Activated CD8-positive, alpha-beta memory T cell treated with anti-CD3 and anti-CD28 coated beads, Interleukin-2, amount 50 U/mL, for 24 hours (primary cell): ENCODE measurements around the gene CLCA2.

ENCODE experiments used
- DNase-seq: peaks from one replicate; pipeline ENCODE4 v3.0.0-alpha.2; 2020; ENCODE audit errors: extremely low read depth

CLCA2 gene, protein sequence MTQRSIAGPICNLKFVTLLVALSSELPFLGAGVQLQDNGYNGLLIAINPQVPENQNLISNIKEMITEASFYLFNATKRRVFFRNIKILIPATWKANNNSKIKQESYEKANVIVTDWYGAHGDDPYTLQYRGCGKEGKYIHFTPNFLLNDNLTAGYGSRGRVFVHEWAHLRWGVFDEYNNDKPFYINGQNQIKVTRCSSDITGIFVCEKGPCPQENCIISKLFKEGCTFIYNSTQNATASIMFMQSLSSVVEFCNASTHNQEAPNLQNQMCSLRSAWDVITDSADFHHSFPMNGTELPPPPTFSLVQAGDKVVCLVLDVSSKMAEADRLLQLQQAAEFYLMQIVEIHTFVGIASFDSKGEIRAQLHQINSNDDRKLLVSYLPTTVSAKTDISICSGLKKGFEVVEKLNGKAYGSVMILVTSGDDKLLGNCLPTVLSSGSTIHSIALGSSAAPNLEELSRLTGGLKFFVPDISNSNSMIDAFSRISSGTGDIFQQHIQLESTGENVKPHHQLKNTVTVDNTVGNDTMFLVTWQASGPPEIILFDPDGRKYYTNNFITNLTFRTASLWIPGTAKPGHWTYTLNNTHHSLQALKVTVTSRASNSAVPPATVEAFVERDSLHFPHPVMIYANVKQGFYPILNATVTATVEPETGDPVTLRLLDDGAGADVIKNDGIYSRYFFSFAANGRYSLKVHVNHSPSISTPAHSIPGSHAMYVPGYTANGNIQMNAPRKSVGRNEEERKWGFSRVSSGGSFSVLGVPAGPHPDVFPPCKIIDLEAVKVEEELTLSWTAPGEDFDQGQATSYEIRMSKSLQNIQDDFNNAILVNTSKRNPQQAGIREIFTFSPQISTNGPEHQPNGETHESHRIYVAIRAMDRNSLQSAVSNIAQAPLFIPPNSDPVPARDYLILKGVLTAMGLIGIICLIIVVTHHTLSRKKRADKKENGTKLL

DNA sequence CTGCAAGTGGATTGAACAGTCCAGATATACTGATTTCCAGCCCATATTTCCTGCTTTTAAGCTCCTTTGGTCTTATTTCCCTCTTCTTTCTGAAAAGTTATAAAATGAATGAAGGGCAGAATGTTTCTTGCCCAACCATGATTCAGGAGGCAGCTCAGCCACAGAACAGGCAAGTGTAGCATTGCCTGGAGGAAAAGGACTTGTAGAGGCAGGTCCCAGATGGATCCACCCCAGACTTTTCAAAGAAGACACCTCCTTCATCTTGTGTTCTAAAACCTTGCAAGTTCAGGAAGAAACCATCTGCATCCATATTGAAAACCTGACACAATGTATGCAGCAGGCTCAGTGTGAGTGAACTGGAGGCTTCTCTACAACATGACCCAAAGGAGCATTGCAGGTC, at the start of gene CLCA2:
Gene CLCA2 (plus strand): TSS at position 299 of the 400 bp plus-strand sequence. CDS start 77 bp downstream, at position 376.
- DNase-seq, result no peak

DNA sequence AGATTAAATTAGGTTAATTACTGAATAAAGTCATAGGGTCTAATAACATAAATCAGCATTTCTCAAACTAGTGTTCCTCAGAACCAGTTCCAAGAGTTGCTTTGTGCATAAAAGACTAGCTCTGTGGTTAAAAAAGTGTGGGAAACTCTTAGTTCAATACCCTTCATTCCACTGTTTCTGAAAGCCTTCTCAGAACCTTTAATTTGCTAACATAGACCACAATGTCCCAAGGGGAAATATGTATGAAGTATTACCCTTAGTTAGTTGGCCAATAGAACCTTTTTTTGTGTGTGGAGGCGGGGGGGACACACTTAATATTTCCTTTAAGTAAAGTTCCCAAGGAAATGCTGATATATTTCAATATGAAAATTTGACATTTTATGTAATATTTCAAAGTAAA, 48.3 kb upstream of the CLCA2 start:
- no peak for DNase-seq

DNA sequence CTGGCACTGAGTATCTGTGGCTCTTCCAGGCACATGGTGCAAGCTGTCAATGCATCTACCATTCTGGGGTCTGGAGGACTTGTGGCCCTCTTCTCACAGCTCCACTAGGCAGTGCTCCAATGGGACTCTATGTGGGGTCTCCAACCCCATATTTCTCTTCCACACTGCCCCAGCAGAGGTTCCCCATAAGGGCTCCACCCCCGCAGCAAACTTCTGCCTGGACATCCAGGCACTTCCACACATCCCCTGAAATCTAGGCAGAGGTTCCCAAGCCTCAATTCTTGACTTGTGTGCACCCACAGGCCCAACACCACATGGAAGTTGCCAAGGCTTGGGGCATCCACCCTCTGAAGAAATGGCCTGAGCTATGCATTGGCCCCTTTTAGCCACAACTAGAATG, 46.6 kb upstream of the CLCA2 start:
- DNase-seq, result no peak

DNA sequence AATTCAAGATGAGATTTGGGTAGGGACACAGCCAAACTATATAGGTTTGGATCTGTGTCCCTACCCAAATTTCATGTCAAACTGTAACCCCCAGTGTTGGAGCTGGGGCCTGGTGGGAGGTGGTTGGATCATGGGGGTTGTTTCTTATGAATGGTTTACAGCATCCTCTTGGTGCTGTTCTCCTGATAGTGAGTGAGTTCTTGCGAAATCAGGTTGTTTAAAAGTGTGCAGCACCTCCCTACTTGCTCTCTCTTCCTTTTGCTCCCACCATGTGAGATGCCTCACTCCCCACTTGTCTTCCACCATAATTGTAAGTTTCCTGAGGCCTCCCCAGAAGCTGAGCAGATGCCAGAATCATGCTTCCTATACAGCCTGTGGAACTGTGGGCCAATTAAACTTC, 45.2 kb upstream of the CLCA2 start:
- DNase-seq, result no peak

DNA sequence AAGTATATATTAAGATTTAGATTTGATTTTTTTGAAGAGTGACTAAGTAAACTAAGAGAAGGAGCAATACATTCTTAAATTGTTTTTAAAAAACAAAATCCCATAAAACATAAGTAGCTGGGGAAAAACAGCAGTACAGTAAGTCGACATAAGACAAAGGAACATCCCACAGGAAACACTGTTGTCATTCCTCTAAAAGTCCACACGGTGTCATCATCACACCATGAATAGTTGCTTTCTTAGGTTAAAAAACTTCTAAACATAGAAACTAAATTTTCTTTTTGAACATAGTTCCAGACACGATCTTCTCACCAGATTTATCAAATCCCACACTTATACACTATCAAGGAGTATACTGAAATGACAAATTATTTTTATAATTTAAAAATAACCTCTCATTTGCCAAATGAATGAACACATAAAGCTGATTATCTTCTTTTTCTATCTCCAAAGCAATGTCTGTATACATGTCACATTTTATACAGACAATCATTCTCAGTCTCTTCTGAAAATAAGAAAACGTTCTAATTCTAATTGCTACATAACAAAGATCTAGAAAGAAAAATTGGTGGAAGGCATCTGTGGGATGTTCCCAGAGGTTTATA, 43.6 kb upstream of the CLCA2 start:
- no peak for DNase-seq

DNA sequence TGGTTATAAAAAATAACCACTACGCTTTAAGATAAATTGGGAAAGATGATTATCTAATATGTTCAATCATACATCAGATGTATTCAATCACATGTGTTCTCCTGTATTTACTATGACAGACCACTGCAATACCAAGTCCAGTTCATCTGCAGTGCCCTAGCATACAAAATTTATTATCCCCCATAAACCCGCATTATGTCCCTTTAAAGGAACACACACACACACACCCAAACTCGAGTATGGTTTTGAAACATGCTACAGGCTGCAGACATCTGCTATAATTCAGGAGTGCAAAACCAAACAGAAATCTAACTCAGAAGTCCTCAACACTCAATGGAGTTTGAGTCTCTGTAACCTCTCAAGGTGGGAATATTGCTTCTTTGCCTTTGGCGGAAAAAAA, 42.7 kb upstream of the CLCA2 start:
- DNase-seq, result no peak

DNA sequence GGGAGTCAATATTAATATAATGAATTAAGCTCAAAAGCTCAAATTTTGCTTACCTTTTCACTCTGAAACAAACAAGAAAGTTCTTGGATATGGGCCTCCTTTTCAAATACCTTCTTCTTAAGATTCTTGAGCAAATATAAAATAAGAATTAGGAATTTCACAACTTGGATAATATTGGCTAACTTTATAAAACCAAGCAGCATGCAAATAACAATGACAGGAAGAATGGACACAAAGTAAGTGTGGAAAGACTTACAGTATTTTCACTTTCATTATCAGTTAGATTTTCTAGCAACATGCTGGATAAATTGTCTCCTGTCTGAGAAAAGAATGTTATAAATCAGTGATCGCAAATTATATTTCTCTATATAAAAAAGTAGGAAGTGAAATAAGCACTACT, 41.1 kb upstream of the CLCA2 start:
- no peak for DNase-seq

DNA sequence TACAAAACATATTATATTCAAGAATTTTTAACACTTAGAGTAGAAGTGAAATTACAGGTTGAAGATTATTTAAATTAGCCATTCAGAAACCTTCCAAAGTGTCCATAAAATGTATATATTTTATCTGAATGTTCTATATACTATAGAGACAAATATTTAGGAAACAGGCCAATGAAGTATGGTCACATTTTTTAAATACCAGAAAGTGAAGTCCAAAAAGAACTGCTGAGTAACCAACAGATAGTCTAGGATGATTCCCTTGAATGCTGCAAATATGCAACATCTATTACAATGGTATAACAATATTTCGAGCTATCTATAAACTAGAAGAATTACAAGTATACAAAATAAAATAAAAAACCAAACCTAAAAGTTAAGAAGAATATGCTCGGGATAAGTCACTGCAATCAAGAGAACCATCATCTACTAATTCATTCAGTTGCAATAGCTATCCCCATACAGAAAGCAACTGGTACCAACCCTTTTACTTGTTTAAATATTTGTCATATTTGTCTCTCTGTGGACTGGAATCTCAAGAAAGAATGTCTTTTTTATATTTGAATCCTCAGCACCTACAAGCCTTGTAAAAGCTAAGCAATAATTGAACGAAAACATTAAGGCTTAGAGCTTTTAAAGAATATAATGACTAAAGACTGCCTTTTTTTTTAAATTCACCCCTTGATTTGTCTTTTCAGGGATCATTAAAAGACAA, 35.9 kb upstream of the CLCA2 start:
- DNase-seq, result no peak

DNA sequence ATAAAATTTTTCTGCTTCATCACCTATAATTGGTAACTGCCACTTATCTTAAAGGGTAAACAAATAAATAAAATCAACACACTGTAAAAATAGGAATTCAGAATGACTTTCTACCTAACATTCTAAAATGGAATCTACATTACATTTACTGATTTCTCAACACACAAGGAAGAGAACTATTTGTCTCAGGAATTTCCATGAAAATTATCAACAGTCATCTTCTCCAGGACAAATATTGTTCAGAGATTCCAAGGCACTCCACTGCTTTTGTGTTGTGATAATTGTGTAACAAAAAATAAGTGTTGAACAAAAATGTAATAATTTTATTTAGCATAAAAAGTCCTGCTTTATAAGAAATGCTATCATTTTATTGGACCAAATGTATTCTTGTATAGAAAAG, 35.2 kb upstream of the CLCA2 start:
- no peak for DNase-seq

DNA sequence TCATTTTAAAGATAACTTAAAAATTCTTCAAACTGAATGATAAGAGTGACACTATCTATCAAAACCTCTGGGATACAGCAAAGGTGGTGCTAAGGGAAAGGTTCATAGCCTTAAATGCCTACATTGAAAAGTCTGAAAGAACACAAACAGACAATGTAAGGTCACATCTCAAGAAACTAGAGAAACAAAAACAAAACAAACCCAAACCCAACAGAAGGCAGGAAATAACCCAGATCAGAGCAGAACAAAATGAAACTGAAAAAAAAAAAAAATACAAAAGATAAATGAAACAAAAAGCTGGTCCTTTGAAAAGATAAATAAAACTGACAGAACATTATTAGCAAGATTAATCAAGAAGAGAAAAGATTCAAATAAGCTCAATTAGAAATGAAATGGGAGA, 34.7 kb upstream of the CLCA2 start:
- no peak for DNase-seq

DNA sequence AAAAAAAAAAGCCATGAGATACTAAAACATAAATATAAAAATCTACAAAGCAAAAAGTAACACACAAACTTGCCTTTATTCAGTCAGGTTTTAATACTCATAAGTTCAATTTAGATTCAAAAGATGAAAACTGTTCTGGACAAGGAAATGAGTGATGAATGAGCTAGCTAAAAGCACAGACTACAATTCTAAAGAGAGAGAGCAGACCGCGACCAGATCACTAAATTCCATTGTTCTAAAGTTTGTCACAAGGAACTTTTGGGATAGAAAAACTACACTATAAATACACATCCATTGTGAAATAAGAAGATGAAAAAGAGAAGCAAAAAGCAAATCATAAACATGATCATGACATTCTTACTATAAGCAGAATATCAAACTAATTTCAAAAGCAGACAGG, 29.6 kb upstream of the CLCA2 start:
- DNase-seq, result no peak

DNA sequence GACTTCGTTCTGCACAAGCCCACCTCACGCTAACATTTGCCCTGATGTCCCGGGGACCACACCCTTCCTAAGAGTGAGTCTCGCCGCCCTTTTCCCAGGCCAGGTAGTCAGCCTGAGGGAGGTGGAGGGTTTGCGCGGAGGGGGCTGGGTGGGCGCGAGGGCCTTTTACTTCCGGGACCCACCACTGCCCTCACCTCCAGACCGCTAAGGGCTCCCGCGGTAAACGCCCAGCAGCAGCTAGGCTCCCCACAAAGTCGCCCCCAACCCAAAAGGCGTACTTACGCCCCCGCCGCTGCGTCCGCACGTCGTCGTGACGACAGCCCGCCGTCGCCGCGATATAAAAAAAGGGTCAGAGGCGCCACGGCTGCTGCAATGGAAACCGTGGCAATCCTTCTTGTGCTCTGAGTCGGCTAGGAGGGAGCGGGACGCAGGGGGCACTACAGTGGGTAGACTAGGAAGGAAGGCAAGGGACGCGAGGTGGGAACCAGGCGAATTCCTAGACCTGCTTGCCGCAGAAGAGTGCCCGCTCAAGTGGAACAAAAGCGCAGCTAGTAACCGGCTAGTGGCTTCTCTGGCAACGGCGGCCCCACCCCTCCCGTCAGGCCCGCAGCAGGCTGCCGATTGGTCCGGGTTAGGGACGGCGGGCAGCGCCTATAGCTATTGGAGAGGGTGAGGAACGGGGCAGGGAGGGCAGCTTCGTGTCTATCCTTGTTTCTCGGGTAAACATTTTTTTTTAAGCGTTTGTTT, 28.0 kb upstream of the CLCA2 start, which contains the start of gene ODF2L:
Gene ODF2L (minus strand): TSS at position 573 of the 747 bp plus-strand sequence. CDS start 9,296 bp downstream, outside the sequence.
- DNase-seq, result peak; percentile 71

DNA sequence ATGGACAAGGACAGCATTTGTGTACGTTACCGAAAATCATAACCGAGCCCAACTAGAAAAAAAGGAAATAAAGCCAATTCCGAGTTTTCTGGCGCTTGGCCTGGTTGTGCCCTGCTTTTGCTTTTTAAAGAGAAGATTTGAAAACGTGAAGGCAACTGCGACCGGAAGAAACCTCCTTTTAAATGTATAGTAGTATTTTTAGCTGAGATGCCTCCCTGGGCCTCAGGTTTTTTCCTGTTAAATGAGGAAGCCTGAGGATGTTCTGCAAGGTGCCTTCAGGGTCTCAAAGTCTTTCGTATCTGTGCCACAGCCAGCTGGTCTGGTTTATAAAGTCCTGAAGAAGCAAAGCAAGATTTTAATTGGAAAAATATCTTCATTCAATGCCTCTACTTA, 27.5 kb upstream of the CLCA2 start:
- DNase-seq, result no peak

DNA sequence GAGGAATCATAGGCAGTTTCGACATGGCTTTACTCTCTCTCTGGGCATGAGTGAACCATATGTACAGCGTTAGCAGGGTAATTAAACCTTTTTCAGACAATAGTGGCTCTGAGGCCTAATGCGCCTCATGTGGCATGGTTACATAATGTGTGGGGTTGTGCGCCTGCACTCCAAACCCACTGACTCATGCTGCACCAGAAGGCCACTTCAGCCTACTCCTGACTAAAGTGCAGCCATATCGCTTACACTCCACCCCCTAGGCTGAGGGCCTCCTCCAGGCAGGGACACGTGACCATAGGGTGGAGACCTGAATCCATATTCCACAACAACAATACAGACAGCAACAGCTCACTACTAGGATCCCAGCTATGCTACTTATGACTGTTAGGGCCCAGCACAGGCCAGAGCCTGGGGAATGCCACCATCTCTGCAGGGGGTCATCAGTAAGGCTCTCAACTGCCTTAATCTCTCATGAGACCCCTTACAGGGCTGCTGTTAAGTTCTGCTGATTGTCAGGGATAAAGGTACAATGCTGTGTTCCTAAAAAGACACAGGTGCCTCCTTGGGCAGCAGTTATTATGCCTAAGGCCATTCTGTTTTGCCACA, 14.5 kb upstream of the CLCA2 start:
- DNase-seq, result no peak

DNA sequence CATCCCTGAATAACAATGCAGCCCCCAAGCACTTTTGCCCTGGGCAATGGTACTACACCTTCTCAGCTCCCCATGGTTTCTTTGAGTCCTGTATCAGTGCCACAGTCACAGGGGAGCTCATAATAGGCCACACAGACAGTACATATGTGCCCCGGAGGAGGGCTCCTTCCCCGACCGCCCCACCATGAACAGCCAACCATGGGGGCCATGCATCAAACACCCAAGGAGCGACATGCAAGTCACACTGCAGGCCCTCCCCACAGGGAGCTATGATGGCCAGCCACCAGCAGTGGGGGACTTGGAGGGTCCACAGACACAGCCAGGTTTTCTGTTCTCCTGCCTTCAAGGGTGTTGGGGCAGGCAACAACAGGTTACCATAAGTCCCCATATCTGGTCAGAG, 13.1 kb upstream of the CLCA2 start:
- no peak for DNase-seq

DNA sequence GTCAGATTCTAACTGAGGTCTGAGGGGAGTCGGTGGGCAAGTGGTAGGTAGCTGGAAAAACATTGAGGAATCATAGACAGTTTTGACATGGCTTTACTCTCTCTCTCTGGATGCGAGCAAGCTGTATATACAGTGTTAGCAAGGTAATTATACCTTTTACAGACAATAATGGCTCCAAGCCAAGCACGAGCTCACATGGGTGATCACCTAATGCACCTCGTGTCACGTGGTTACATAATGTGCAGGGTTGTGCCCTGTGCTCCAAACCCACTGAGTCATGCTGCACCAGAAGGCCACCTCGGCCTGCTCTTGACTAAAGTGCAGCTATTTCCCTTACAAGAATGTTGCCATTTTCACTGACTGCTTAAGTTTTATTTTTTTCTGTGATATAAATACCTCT, 7.6 kb upstream of the CLCA2 start:
- no peak for DNase-seq

DNA sequence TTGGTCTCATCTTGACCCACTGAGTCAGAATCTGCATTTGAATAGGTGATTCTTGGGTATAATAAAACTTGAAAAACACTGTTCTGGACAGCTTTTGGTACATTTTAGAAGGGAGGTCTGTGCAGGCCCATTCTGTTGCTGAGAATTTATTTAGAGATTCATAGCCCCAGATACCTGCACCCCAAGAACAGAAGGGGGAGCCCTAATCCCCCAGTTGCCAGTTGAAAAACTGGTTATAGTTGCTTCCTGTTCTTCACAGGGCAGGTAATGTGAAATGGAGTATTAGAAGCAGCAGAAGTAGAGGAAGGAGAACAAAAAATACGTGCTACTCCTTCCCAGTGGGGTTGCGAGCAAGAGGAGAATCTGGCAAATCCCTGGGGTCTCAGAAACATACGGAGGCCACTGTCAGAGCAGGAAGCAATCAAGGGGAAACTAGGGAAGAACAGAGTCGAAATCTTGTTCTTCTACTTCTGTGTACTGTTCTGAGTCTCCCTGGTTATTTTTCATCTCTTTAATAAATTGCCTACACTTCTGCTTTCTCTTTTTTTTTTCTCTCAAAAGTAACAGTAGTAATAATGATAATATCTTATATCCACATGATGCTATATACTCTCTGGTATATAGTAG, 4.6 kb upstream of the CLCA2 start:
- DNase-seq, result no peak

DNA sequence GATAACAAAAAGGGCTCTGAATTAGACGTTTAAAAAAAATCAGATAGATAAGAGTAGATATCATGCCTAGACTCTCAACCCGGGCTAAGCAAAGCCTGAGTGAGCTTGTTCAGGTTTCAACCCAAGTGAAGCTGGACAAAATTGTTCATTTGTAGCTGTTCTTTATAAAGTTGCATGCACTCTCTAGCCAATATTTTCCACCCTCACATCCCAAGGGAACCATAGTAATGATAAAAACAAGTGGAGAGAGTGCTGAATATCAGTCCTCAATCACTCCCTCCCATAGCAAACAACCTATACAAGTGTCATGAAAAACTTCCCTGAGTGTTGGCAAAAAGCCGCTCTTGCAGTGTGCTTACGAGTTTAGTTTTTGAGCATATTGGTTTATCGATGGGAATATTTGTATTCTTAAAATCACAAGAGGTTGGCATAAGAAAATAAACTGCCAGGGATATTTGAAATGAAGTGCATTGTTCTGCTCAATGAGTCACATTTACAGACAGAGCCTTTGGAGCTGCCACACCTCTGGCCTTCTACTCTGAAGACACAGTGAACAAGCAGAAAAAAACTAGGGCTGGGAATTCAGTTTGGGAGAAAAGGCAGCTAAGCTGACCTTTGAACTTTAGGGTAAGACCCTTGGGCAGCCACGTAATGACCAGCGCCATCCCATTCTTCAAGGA, 2.2 kb upstream of the CLCA2 start:
- no peak for DNase-seq

DNA sequence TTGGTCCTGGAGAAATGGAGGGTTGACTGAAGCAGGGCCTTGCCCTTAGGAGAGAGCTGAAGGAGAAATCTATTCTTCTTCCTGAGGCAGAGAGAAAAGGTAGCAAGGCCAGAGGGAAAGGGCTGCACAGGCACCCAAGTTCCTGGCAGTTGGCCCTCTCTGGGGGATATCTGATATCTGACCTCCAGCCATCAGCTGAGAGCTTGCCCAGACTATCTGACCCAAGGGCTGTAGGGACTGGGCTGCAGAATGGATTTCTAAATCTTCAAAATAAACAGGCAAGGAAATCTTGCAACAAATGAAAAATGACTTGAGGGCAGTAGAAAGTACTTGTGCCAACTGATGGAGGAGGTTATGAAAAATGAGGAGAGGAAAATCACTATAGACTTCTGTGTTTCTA, 498 bp upstream of the CLCA2 start:
- DNase-seq, result no peak
